HL-60/S4 treated with phorbol 12-myristate 13-acetate at 8.2 ng/mL for 4 days and 3 days (cell line): Measurements from ENCODE around the gene ELMO1.

Experiments used
- in situ Hi-C: fragments of 300-500 bp; cut with MboI; formaldehyde crosslinking; loops from 2 replicates; pipeline ENCODE4 v1.15.0; 2022; ENCODE audit warnings: low sequenced_read_pairs

The ELMO1 gene

DNA sequence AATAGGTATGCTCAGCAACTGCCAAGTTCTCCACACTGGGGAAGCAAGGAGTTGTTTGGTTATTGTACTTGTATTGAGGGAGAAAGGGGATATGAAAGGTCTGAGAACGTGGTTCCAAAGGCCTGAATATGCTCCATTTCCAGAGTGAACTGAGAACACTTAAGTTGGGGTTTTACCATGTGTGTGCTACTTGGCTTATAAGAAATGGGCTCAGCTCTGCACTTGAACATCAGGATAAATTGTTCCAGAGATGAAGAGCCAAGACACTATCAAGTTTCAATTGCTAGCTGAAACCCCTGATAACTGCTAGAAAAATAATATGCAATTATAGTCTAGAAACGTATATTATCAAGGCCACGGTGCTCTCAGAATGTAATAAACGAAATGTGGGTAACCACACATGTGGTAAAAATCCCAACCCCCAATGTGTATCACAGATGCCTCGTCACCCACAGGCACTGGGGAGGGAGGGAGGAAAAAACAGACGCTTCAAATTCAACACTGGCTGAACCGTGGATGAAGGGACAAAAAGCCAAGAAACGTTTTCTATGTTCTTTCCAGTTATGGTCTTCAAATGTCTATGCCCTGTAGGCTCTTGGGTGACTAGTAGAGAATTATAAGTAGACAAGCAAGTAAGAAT lies 16.3 kb downstream of the ELMO1 start:
- in situ Hi-C loops: no loop called here

- in situ Hi-C loops: no loop called here
These were observed 17.3 kb downstream of the ELMO1 start for GRCh38 chr7:37431413-37431812.

DNA sequence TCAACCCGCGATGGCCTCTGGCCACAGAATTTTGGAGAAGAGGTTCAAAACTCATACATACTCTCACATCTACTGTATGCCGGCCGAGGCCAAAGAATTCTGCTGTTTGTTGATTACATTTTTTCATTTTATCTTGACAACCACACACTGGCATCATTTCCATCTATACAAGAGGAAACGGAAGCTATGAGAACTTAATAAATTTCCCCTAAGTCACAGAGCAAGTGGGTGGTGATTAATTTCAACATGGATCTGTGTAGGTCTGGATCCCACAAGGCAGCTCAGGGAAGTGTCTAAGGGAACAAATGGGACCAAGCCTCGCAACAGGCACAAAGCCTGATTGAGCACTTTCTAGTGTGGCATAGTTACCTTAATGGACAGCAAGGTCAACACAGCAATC lies 18.0 kb downstream of the ELMO1 start:
- in situ Hi-C loops: no loop called here

DNA sequence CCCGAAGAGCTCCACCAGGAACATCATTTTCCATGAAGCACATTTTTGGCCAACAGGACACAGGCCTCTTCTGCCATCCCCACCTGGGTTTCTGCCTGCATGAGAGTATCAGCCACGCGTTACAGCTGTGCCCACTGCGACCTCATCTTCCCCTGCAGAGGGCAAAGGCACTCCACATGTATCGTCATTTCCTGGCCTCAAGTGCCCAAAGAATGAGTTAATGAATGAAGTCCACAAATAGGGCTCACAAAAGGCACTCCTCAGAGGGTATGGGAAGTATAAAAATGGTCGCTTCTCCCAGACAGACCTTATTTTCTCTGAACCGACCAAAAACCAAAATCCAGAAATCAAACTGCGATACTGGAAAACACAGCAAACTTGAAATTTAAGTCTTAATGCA lies 18.5 kb downstream of the ELMO1 start:
- in situ Hi-C loops: no loop called here

- in situ Hi-C loops: no loop called here
These were observed 19.3 kb downstream of the ELMO1 start for GRCh38 chr7:37429435-37429791.

- in situ Hi-C loops: no loop called here
These were observed 19.8 kb downstream of the ELMO1 start for GRCh38 chr7:37428681-37429434.

- in situ Hi-C loops: no loop called here
These were observed 21.3 kb downstream of the ELMO1 start for GRCh38 chr7:37427276-37427940.

- in situ Hi-C loops: no loop called here
These were observed 23.2 kb downstream of the ELMO1 start for GRCh38 chr7:37425498-37425897.

DNA sequence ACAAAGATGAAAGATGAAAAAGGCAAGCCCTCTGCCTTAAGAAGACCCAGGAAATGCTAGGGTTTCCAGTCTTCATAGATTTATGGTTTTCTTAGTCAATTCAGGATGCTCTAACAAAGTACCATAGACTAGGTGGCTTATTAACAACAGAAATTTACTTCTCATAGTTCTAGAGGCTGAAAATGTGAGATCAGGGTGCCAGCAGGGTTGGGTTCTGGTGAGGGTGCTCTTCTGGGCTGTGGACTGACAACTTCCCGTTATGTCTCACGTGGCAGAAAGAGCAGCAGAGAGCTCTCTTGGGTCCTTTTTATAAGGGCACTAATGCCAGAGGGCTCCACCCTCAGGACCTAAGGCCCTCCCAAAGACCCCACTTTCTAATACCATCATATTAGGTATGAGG lies 23.7 kb downstream of the ELMO1 start:
- in situ Hi-C loops: no loop called here

DNA sequence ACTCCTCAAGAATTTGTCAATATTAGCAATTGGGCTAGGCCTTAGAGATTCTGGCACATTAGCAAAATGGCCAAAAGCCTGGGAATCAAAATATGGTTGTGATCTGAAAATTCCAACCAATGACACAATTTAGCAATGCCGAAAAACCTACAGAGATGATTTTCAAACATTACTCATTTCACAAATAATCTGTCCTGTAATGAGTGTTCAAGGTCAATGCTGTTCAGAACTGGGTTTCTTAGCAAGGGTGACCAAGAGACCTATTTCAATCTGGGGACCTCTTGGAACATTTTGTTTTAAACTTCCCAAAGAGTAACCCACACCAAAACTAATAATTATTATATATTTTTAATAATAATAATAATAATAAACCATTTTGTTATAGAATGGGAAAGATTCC lies 24.1 kb downstream of the ELMO1 start:
- in situ Hi-C loops: no loop called here

- in situ Hi-C loops: no loop called here
These were observed 26.7 kb downstream of the ELMO1 start for GRCh38 chr7:37421861-37422500.

GRCh38 chr7:37420946-37421695 lies 27.5 kb downstream of the ELMO1 start:
- in situ Hi-C loops: no loop called here

DNA sequence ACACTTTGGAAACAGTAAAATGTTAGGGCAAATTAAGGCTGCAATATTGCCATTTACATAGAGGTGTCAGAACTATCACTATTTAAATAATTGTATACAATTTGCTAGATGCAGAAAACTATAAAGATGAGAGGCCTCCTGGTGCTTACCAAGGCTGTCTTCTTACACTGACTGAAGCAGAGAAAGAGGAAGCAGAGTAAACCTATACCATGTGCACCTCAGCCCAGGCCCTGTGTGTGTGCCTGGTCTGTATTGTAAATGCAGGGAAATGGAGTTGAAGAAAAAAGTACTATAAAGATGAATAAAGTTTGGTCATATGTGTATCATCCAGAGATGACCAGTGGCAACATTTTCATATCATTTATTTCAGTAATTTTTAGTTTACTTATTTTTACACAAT lies 29.2 kb downstream of the ELMO1 start:
- in situ Hi-C loops: no loop called here

DNA sequence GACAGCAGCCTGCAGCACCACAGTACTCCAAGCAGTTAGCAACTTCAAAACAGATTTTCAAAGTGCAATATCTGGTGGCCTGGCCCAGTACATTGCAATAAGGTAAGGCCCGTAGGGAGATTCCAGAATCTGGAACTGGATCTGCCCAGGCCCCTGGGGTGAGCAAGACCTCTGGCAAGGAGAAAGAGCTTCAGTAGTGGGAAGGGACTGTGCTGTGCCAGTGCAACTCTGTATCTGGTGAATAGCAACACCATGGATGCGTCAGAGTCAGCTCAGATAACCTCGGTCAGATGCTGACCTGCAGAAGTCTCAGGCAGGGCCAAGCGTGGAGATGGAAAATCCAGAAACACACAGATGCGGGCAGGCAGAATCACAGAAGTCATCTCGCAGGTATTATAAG lies 30.3 kb downstream of the ELMO1 start:
- in situ Hi-C loops: no loop called here

- in situ Hi-C loops: no loop called here
These were observed 31.6 kb downstream of the ELMO1 start for GRCh38 chr7:37417107-37417474.

- in situ Hi-C loops: no loop called here
These were observed 32.1 kb downstream of the ELMO1 start for GRCh38 chr7:37416378-37417106.

DNA sequence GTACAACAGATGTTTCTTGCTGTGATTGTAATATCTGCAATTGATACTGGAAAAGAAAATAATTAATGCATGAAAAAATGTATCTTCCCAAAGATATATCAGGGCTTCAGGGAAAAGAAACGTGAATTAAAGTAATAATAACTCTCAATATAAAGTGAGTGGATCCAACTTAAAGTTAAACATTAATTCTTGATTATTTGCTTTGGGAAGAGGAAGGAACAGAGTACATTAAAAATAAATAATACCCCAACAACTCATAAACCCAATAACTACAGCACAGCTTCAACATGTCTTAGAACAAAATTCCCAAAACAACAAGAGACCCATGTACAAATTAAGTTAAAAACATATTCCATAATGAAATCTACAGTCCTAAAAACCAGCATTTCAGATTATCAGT lies 33.0 kb downstream of the ELMO1 start:
- in situ Hi-C loops: no loop called here

- in situ Hi-C loops: no loop called here
These were observed 34.2 kb downstream of the ELMO1 start for GRCh38 chr7:37414352-37414983.

- in situ Hi-C loops: no loop called here
These were observed 37.1 kb downstream of the ELMO1 start for GRCh38 chr7:37411444-37412034.
